ENCODE results near the gene H2AZ1.

H2AZ1 gene

GRCh38 chr4:99949999-99950912 is at the start of gene H2AZ1:
TSS of gene H2AZ1 (minus strand) at chr4:99950275. CDS start at chr4:99950170, 105 bp downstream.
- DNase-seq, result peak; percentile 93
- peaks cover 1 to 12% of the 10 kb centered on the region in 2 donors for H3K36me3 Mint-ChIP-seq
- ATAC-seq (replicated peaks), result peak; percentile 71 to 78
- H3K27me3 Mint-ChIP-seq, result no peaks in the 10 kb centered on the region
- H3K9me3 Mint-ChIP-seq, result no peaks in the 10 kb centered on the region
- H3K4me1 Mint-ChIP-seq, result peaks cover 3 to 23% of the 10 kb centered on the region in 2 donors
- H3K4me3 Mint-ChIP-seq, result no peak within 1 kb of the TSS
- H3K27ac Mint-ChIP-seq, result no peak within 1 kb of the TSS

DNA sequence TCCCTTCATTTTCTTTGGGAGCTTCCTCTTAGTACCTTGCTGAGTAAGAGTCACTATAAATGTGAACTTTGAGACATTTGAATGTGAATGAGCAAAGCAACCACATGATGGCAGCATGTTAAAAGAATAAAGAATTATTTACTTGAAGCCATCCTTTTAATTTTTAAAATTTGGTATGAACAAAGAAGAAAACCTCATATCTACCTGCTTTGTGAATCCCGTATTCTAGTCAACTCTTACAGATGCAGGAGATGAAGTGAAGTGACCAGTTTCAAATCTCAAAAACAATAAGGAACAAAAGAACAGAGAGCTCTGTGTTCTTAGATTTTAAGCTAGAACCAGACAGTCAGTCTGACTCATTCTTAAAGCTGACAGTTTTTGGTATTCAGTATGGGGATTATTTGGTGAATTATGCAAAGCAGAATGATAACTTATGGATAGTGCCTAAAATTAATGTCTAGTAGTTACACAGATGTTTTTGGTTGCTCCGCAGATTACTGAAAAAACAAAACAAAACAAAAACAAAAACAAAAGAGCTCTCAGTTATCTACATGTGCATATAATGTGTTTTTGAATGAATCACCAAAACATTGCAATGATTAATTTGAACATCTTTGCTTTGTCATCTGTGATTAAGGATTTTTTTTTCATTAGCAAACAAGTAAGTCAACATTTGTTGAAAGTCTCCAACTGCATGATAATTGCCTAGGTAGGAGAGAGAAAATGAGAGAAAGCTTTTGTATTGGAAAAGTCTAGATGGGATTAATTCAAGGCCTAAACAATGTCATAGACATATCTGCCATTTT is 48.2 kb upstream of the H2AZ1 start:
- H3K36me3 Mint-ChIP-seq, result no peaks in the 10 kb centered on the region
- no peak overlapping the region for H3K4me3 Mint-ChIP-seq
- no peak for DNase-seq
- no peaks in the 10 kb centered on the region for H3K27me3 Mint-ChIP-seq
- H3K27ac Mint-ChIP-seq, result no peak overlapping the region
- H3K9me3 Mint-ChIP-seq, result no peaks in the 10 kb centered on the region
- no peaks in the 10 kb centered on the region for H3K4me1 Mint-ChIP-seq
- ATAC-seq (replicated peaks), result no peak

DNA sequence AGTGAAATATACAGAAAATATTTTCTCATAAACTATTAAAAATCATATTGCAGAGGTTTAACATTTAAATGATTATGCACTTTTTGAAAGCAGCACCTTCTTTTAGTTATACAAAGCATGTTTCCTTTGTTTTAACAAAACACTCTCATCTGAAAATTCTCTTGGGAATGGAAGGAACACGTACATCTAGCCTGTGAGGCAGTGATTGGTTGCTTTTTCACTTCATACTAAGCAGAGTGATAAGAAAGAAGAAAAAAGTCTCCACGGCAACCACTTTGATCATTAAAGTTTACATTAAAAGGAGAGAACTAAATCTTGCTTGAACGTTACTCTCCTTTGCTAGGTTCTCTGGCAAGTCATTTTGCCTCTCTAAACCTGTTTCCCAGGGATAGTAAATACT is 41.7 kb upstream of the H2AZ1 start:
- Mint-ChIP-seq H3K4me3 (no peak overlapping the region), H3K36me3 (no peaks in the 10 kb centered on the region), H3K9me3 (no peaks in the 10 kb centered on the region), H3K27ac (no peak overlapping the region), H3K4me1 (no peaks in the 10 kb centered on the region), H3K27me3 (no peaks in the 10 kb centered on the region)
- ATAC-seq (replicated peaks) (no peak), DNase-seq (no peak)

- Mint-ChIP-seq H3K9me3 (no peaks in the 10 kb centered on the region), H3K4me3 (no peak overlapping the region), H3K36me3 (no peaks in the 10 kb centered on the region), H3K4me1 (no peaks in the 10 kb centered on the region), H3K27ac (no peak overlapping the region), H3K27me3 (peaks cover 8 to 23% of the 10 kb centered on the region in 2 donors)
- ATAC-seq (replicated peaks) (no peak), DNase-seq (no peak)
Observed at GRCh38 chr4:99987681-99988080, 37.6 kb upstream of the H2AZ1 start.

GRCh38 chr4:99986792-99987191 is 36.7 kb upstream of the H2AZ1 start:
- Mint-ChIP-seq H3K4me3 (no peak overlapping the region), H3K36me3 (no peaks in the 10 kb centered on the region), H3K9me3 (peaks cover 0 to 2% of the 10 kb centered on the region in 2 donors), H3K4me1 (no peaks in the 10 kb centered on the region), H3K27me3 (peaks cover 12 to 27% of the 10 kb centered on the region in 2 donors), H3K27ac (no peak overlapping the region)
- ATAC-seq (replicated peaks) (no peak), DNase-seq (no peak)

DNA sequence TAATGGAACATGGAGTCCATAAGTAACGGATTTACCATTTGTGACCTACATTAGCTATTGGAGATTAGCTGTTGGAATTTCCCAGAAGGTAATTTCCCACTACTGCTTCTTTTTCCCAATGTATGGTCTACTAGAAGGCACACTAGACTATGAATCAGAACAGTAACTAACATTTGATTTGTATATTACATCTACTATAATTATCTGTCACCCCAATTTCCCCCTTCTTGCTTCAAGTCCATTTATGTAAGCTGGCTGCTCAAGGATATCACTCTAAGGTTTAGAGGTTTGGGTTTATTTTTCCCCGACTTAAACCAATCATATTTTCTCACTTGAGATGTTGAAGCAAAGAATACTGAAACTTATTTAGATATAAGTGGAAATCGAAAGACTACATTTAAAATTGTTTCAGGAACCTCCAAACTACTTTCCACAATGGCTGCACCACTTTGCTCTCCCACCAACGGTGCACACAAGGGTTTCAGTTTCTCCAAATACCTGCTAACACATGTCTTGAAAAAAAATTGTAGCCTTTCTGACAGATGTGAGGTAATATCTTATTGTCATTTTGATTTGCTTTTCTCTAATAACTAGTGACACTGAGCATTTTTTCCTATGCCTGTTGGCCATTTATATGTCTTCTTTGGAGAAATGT is 33.3 kb upstream of the H2AZ1 start:
- DNase-seq (no peak), ATAC-seq (replicated peaks) (peak in 1 of 2 donors; percentile 57)
- Mint-ChIP-seq H3K4me3 (no peak overlapping the region), H3K27ac (no peak overlapping the region), H3K36me3 (no peaks in the 10 kb centered on the region), H3K27me3 (peaks cover 17 to 31% of the 10 kb centered on the region in 2 donors), H3K4me1 (no peaks in the 10 kb centered on the region), H3K9me3 (peaks cover 1 to 5% of the 10 kb centered on the region in 2 donors)

- ATAC-seq (replicated peaks) (no peak), DNase-seq (no peak)
- no peak overlapping the region for H3K27ac Mint-ChIP-seq
- peaks cover 19 to 29% of the 10 kb centered on the region in 2 donors for H3K27me3 Mint-ChIP-seq
- peaks cover 5 to 6% of the 10 kb centered on the region in 2 donors for H3K9me3 Mint-ChIP-seq
- no peaks in the 10 kb centered on the region for H3K36me3 Mint-ChIP-seq
- no peak overlapping the region for H3K4me3 Mint-ChIP-seq
- no peaks in the 10 kb centered on the region for H3K4me1 Mint-ChIP-seq
Observed at GRCh38 chr4:99979872-99980271, 29.8 kb upstream of the H2AZ1 start.

GRCh38 chr4:99971453-99972111 is 21.5 kb upstream of the H2AZ1 start:
- peaks cover 24 to 37% of the 10 kb centered on the region in 2 donors for H3K27me3 Mint-ChIP-seq
- no peak for ATAC-seq (replicated peaks)
- H3K36me3 Mint-ChIP-seq, result peaks cover 0 to 3% of the 10 kb centered on the region in 2 donors
- H3K9me3 Mint-ChIP-seq, result peaks cover 5 to 11% of the 10 kb centered on the region in 2 donors
- no peak overlapping the region for H3K27ac Mint-ChIP-seq
- DNase-seq, result no peak
- no peak overlapping the region for H3K4me3 Mint-ChIP-seq
- H3K4me1 Mint-ChIP-seq, result no peaks in the 10 kb centered on the region

DNA sequence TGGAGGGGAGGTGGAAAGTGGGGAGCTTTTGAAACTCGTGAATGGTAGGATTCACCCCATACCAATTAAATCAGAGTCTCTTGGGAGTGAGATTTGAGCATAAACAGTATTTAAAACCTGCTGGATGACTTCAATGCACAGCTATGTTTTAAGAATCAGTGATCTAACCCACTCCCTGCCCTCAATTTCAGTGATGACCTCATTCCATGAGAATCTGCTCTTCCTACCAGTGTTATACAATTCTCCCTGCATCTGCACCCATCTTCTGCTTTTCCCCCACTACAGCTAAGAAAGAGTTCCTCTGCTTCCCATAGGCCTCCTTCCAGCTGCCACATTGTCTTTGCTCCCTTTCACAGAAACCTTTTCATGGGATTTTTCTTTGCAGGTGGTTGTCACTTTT is 18.3 kb upstream of the H2AZ1 start:
- Mint-ChIP-seq H3K4me3 (no peak overlapping the region), H3K36me3 (no peaks in the 10 kb centered on the region), H3K4me1 (no peaks in the 10 kb centered on the region), H3K27me3 (peaks cover 6 to 24% of the 10 kb centered on the region in 2 donors), H3K27ac (no peak overlapping the region), H3K9me3 (no peaks in the 10 kb centered on the region)
- no peak for ATAC-seq (replicated peaks)
- no peak for DNase-seq

DNA sequence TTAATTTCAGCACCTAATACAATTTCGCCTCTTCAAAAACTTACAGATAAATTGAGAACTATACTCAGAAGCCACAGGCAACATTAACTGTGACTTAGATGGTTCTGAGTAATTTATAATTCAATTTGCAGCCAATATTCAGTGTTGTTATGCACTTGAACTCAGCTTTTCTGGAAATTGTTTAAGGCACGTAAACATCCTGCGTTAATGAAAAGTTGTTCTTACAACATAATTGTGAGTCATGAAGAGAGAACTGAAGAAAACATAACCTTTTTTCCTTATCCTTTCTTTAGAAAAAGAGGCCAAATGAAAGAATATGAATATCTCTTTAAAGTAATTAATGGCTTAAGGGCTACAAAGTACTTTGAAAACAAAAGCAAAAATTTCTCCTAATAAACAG is 16.6 kb upstream of the H2AZ1 start:
- no peak overlapping the region for H3K4me3 Mint-ChIP-seq
- no peaks in the 10 kb centered on the region for H3K36me3 Mint-ChIP-seq
- ATAC-seq (replicated peaks) (no peak), DNase-seq (no peak)
- no peaks in the 10 kb centered on the region for H3K4me1 Mint-ChIP-seq
- peaks cover 6 to 14% of the 10 kb centered on the region in 2 donors for H3K27me3 Mint-ChIP-seq
- no peaks in the 10 kb centered on the region for H3K9me3 Mint-ChIP-seq
- no peak overlapping the region for H3K27ac Mint-ChIP-seq

GRCh38 chr4:99965674-99966350 is 15.7 kb upstream of the H2AZ1 start:
- H3K4me3 Mint-ChIP-seq, result no peak overlapping the region
- H3K27me3 Mint-ChIP-seq, result peaks cover 6 to 10% of the 10 kb centered on the region in 2 donors
- no peaks in the 10 kb centered on the region for H3K4me1 Mint-ChIP-seq
- DNase-seq (no peak), ATAC-seq (replicated peaks) (no peak)
- no peaks in the 10 kb centered on the region for H3K36me3 Mint-ChIP-seq
- H3K9me3 Mint-ChIP-seq, result no peaks in the 10 kb centered on the region
- no peak overlapping the region for H3K27ac Mint-ChIP-seq

GRCh38 chr4:99965173-99965572 is 15.1 kb upstream of the H2AZ1 start:
- DNase-seq (no peak), ATAC-seq (replicated peaks) (no peak)
- Mint-ChIP-seq H3K9me3 (no peaks in the 10 kb centered on the region), H3K4me3 (no peak overlapping the region), H3K36me3 (no peaks in the 10 kb centered on the region), H3K4me1 (no peaks in the 10 kb centered on the region), H3K27me3 (peaks cover 6 to 10% of the 10 kb centered on the region in 2 donors), H3K27ac (no peak overlapping the region)

DNA sequence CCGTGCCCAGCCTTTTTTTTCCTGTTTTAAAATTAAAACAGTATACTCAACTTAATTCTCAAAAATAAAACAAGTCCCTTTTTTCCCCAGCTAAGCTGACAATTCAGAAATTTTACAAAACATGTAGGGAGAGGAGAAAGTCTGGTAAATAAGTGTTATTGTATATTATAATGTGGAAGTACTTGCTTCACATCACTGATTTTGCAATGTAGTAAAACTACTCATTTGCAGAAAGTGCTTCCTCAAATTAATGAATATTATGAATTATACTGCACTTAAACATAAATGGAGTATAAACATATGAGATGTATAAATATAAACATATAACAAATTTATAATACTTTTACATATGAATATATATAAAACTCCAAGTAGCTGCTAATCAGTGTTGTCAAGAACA is 11.6 kb upstream of the H2AZ1 start:
- no peak for ATAC-seq (replicated peaks)
- Mint-ChIP-seq H3K4me1 (no peaks in the 10 kb centered on the region), H3K9me3 (peaks cover 0 to 2% of the 10 kb centered on the region in 2 donors), H3K36me3 (peaks cover 5 to 8% of the 10 kb centered on the region in 2 donors), H3K27me3 (peaks cover 0 to 4% of the 10 kb centered on the region in 2 donors), H3K27ac (no peak overlapping the region), H3K4me3 (no peak overlapping the region)
- no peak for DNase-seq

Measured in stimulated activated naive B cell treated with anti-CD40 and anti-IgM and Interleukin-4, amounts not matched to agents 10 μg/mL and 1 μg/mL and 100 μg/mL, for 72 hours (primary cell).